ENCODE data around the gene TMEM184A. TPM values are rescaled to one million over a fixed set of nuclear protein-coding genes. Genes with fewer than 3 reads are reported as not detected.

The TMEM184A gene
- polyA plus RNA-seq, 2 donors: 80.2 to 187 TPM

DNA sequence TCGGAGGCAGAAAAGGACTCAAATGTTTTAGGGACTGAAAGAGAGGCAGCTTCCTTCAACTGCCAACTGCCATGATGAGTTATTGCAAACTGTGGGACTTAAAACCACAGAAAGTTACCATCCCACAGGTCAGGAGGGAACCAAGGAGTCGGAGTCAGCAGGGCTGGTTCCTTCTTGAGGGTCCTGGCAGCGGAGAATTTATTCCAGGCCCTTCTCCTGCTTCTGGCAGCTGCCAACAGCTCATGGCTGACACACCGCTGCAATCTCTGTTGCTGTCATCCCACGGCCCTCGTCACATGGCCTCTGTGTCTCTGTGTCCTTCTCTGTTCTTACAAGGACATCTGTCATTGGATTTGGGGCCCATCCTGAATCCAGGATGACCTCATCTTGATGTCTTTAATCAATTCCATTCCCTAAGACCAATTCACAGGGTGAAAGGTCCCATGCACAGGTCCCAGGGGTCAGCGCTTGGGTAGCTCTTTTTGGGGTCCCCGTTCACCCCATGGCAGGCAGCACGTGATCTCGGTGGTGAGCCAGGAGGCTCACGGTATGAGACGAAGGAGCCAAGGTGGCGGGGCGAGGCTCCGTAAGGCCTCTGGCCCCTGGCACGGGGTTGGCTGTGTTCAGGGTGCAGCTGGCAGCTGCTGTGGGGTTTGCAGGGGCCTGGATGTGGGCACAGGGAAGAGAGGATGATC, 41.2 kb upstream of the TMEM184A start:
- H3K27ac ChIP-seq (ENCODE audit: low read depth in 2 of 2, low read length in 1 of 2): no peak overlapping the region
- 83 to 84% methylated on average over 16 of the region's 16 CpGs for WGBS, 2 donors
- no peak overlapping the region for H3K4me3 ChIP-seq (ENCODE audit: low read depth in 1 of 2, low read length in 2 of 2)
- no peaks in the 10 kb centered on the region for H3K9me3 ChIP-seq (ENCODE audit: control insufficient read depth in 2 of 2, insufficient read depth in 1 of 2, low read depth in 1 of 2, low read length in 1 of 2)
- H3K4me1 ChIP-seq (ENCODE audit: control insufficient read depth in 2 of 2, insufficient read depth in 2 of 2, low read length in 1 of 2): no peaks in the 10 kb centered on the region
- H3K36me3 ChIP-seq (ENCODE audit: control insufficient read depth in 2 of 2, insufficient read depth in 2 of 2, low read length in 1 of 2): no peaks in the 10 kb centered on the region
- H3K27me3 ChIP-seq (ENCODE audit: control insufficient read depth in 1 of 2, insufficient read depth in 2 of 2, low read length in 2 of 2): no peaks in the 10 kb centered on the region

DNA sequence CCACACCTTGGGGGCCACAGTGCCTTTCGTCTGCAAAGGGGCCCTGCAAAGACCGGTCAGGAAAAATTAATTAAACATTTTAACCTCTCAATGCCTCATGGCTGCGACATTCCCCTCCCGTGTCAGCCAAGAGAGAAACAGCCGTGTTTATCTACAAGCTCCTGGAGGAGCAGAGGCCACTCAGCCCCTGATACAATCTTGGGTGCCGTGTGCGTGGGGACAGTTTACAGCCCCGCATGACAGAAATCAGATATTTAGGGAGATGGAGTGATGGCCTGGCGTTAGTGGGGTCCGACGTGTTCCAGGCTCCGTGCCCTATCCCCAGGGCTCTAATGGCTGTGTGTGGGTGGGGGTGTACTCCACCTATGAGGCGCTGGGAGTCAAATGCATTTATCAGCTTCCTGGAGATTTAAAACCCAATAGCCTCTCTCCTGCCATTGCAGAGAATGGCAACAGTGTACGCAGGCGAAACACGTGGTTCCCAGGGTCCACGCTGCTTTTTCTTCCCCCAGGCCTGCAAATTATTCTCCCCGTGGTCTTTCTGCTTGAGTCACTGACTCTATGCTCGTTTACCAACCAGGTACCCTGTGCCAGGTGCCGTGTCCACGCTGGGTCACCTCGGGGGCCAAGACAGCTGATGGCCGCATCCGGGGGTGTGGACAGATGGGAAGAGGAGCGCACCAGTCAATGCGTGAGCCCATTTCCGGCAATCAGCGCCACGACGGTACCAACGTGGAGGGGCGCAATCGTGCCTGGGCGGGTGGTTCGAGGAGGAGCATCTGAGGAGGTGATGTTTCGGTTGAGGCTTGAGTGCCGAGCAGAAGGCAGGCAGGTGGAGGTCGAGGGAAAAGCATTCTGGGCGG, 40.4 kb upstream of the TMEM184A start:
- no peaks in the 10 kb centered on the region for H3K9me3 ChIP-seq (ENCODE audit: control insufficient read depth in 2 of 2, insufficient read depth in 1 of 2, low read depth in 1 of 2, low read length in 1 of 2)
- H3K4me1 ChIP-seq (ENCODE audit: control insufficient read depth in 2 of 2, insufficient read depth in 2 of 2, low read length in 1 of 2): no peaks in the 10 kb centered on the region
- 75 to 76% methylated on average over 39 of the region's 39 CpGs for WGBS, 2 donors
- no peak overlapping the region for H3K4me3 ChIP-seq (ENCODE audit: low read depth in 1 of 2, low read length in 2 of 2)
- H3K27me3 ChIP-seq (ENCODE audit: control insufficient read depth in 1 of 2, insufficient read depth in 2 of 2, low read length in 2 of 2): no peaks in the 10 kb centered on the region
- H3K36me3 ChIP-seq (ENCODE audit: control insufficient read depth in 2 of 2, insufficient read depth in 2 of 2, low read length in 1 of 2): no peaks in the 10 kb centered on the region
- H3K27ac ChIP-seq (ENCODE audit: low read depth in 2 of 2, low read length in 1 of 2): no peak overlapping the region

DNA sequence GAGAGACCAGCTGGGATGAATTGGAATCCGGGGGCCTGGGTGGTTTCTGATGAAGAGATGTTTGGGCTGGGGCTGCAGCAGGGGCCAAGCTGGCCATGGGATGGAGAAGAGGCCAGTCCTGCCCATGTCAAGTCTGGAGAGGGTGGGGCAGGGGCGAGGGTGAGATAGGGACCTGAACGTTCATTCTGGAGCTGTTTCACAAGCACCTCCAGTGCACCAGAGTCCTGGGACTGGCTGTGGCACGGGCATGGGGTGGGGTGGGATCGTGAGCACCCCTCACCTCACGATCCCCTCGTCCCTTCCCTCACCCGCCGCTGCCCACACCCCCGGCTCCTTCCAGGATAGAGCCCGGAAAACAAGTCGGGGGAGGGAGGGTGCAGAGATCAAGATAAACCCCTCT, 39.6 kb upstream of the TMEM184A start:
- Histone ChIP-seq H3K4me1 (ENCODE audit: control insufficient read depth in 2 of 2, insufficient read depth in 2 of 2, low read length in 1 of 2) (no peaks in the 10 kb centered on the region), H3K36me3 (ENCODE audit: control insufficient read depth in 2 of 2, insufficient read depth in 2 of 2, low read length in 1 of 2) (no peaks in the 10 kb centered on the region), H3K27me3 (ENCODE audit: control insufficient read depth in 1 of 2, insufficient read depth in 2 of 2, low read length in 2 of 2) (no peaks in the 10 kb centered on the region), H3K4me3 (ENCODE audit: low read depth in 1 of 2, low read length in 2 of 2) (no peak overlapping the region), H3K27ac (ENCODE audit: low read depth in 2 of 2, low read length in 1 of 2) (no peak overlapping the region), H3K9me3 (ENCODE audit: control insufficient read depth in 2 of 2, insufficient read depth in 1 of 2, low read depth in 1 of 2, low read length in 1 of 2) (no peaks in the 10 kb centered on the region)
- 67 to 77% methylated on average over 12 of the region's 12 CpGs for WGBS, 2 donors

DNA sequence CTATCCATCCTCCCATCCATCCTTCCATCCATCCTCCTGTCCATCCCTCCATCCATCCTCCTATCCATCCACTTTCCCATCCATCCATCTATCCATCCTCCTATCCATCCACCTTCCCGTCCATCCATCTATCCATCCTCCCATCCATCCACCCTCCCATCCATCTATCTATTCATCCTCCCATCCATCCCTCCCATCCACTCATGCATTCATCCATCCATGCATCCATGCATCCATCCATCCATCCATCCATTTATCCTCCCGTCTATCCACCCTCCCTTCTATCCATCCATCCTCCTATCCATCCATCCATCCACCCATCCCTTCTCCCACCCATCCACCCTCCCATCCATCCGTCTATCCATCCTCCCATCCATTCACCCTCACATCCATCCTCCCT, 39.0 kb upstream of the TMEM184A start:
- Histone ChIP-seq H3K9me3 (ENCODE audit: control insufficient read depth in 2 of 2, insufficient read depth in 1 of 2, low read depth in 1 of 2, low read length in 1 of 2) (no peaks in the 10 kb centered on the region), H3K36me3 (ENCODE audit: control insufficient read depth in 2 of 2, insufficient read depth in 2 of 2, low read length in 1 of 2) (no peaks in the 10 kb centered on the region), H3K4me3 (ENCODE audit: low read depth in 1 of 2, low read length in 2 of 2) (no peak overlapping the region), H3K27ac (ENCODE audit: low read depth in 2 of 2, low read length in 1 of 2) (no peak overlapping the region), H3K4me1 (ENCODE audit: control insufficient read depth in 2 of 2, insufficient read depth in 2 of 2, low read length in 1 of 2) (no peaks in the 10 kb centered on the region), H3K27me3 (ENCODE audit: control insufficient read depth in 1 of 2, insufficient read depth in 2 of 2, low read length in 2 of 2) (no peaks in the 10 kb centered on the region)
- 82 to 83% methylated on average over 3 of the region's 3 CpGs for WGBS, 2 donors

DNA sequence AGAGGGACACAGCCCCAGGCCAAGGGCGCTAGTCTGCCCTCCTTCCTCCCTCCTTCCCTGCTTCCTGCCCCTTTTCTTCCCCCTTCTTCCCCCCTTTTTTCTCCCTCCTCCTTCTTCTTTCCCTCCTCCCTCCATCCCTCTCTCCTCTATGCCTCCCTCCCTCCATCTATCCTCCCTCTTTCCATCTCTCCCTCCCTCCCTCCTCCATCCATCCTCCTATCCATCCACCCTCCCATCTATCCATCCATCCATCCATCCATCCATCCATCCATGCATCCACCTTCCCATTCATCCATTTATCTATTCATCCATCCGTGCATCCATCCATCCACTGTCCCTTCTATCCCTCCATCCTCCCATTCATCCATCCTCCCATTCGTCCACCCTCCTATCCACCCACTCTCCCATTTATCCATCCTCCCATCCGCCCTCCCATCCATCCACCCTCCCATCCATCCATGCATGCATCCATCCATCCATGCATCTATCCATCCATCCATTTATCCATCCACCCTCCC, 38.0 kb upstream of the TMEM184A start:
- no peaks in the 10 kb centered on the region for H3K36me3 ChIP-seq (ENCODE audit: control insufficient read depth in 2 of 2, insufficient read depth in 2 of 2, low read length in 1 of 2)
- H3K27me3 ChIP-seq (ENCODE audit: control insufficient read depth in 1 of 2, insufficient read depth in 2 of 2, low read length in 2 of 2): no peaks in the 10 kb centered on the region
- H3K4me1 ChIP-seq (ENCODE audit: control insufficient read depth in 2 of 2, insufficient read depth in 2 of 2, low read length in 1 of 2): no peaks in the 10 kb centered on the region
- no peak overlapping the region for H3K4me3 ChIP-seq (ENCODE audit: low read depth in 1 of 2, low read length in 2 of 2)
- no peak overlapping the region for H3K27ac ChIP-seq (ENCODE audit: low read depth in 2 of 2, low read length in 1 of 2)
- WGBS, 2 donors: 78 to 85% methylated on average over 3 to 4 of the region's 4 CpGs
- H3K9me3 ChIP-seq (ENCODE audit: control insufficient read depth in 2 of 2, insufficient read depth in 1 of 2, low read depth in 1 of 2, low read length in 1 of 2): peaks cover 0 to 3% of the 10 kb centered on the region in 2 donors

DNA sequence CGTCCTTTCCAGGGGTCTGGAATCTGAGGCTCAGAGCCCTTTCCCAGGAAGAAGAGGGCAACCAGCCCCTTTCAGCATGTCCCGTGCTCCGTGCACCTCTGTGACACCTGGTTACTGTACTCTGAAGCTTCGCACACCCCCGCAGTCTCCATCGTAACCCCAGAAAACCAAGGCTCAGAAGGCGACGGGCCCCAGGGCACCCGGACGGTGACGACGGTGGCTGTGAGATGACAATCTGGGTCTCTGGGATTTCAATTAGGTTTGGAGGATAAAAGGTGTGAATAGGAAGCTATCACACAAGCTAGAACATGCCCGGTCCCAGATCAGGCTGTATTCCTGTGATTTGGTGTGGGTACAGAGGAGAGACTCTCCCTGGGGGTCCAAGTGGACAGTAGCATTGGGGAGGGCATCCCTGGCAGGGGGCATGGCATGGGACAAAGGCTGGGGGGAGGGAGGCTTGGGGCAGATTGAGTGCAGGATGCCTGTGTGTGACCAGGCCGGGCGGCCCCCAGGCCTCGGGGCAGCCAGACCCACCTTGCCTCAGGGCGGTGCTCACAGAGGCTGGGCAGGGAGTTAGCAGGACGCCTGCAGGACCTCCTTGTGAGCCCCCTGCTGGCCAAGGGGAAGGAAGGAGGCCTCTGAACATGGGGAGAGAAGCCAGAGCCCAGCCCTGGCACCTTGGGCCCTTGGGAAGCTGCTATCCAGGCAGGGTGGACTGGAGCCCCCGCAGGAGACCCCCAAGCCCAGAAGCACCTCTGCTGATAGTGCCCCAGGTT, 37.3 kb upstream of the TMEM184A start:
- H3K36me3 ChIP-seq (ENCODE audit: control insufficient read depth in 2 of 2, insufficient read depth in 2 of 2, low read length in 1 of 2): no peaks in the 10 kb centered on the region
- H3K4me3 ChIP-seq (ENCODE audit: low read depth in 1 of 2, low read length in 2 of 2): no peak overlapping the region
- H3K27me3 ChIP-seq (ENCODE audit: control insufficient read depth in 1 of 2, insufficient read depth in 2 of 2, low read length in 2 of 2): no peaks in the 10 kb centered on the region
- WGBS, 2 donors: 51 to 52% methylated on average over 19 of the region's 19 CpGs
- H3K4me1 ChIP-seq (ENCODE audit: control insufficient read depth in 2 of 2, insufficient read depth in 2 of 2, low read length in 1 of 2): no peaks in the 10 kb centered on the region
- H3K9me3 ChIP-seq (ENCODE audit: control insufficient read depth in 2 of 2, insufficient read depth in 1 of 2, low read depth in 1 of 2, low read length in 1 of 2): peaks cover 0 to 10% of the 10 kb centered on the region in 2 donors
- no peak overlapping the region for H3K27ac ChIP-seq (ENCODE audit: low read depth in 2 of 2, low read length in 1 of 2)

DNA sequence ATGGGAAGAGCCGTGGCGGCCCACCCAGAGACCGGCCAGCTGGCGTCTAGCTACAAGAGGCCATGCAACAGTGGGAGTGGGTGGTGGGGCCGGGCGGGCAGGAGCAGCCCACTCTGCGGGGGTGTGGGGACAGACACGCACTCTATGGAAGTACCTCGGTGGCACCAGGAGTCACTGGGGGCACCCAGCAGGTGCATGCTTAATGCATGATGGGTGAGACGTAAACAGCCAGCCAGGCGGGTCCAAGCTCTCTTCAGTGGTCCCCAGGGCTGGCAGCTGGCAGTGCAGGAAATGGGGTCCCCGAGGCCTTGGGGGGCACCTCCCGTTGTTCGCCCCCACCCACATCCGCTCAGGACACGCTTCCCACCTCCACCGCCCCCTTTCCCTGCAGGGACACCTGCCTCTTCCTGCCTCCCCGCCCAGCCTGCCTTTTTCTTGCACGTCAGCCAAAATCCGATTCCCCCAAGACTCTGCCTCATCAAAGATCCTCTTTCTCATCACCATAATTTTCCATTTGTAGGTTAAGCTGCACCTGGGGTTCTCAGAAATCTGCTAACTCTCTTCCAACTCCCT, 36.4 kb upstream of the TMEM184A start:
- Histone ChIP-seq H3K4me1 (ENCODE audit: control insufficient read depth in 2 of 2, insufficient read depth in 2 of 2, low read length in 1 of 2) (no peaks in the 10 kb centered on the region), H3K9me3 (ENCODE audit: control insufficient read depth in 2 of 2, insufficient read depth in 1 of 2, low read depth in 1 of 2, low read length in 1 of 2) (peaks cover 0 to 11% of the 10 kb centered on the region in 2 donors), H3K27ac (ENCODE audit: low read depth in 2 of 2, low read length in 1 of 2) (no peak overlapping the region), H3K36me3 (ENCODE audit: control insufficient read depth in 2 of 2, insufficient read depth in 2 of 2, low read length in 1 of 2) (no peaks in the 10 kb centered on the region), H3K4me3 (ENCODE audit: low read depth in 1 of 2, low read length in 2 of 2) (no peak overlapping the region), H3K27me3 (ENCODE audit: control insufficient read depth in 1 of 2, insufficient read depth in 2 of 2, low read length in 2 of 2) (no peaks in the 10 kb centered on the region)
- 44 to 45% methylated on average over 20 of the region's 20 CpGs for WGBS, 2 donors

DNA sequence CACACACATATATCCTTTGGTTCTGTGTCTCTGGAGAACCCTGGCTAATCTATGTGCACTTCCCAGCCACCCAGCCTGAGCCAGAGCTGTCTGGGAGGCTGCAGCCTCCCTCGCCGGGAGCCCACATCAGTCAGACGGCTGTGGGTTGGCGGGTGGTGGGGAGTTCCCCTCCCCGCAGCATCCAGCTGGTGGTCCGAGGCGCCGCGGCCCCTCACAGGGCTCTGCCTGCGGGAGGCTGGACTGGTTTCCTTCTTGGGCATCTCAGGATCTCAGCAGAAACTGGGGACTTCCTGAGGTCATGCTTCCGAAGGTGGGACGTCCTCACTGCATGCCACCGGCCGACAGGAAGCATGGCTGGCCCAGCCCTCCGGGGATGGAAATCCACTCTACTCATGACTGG, 35.9 kb upstream of the TMEM184A start:
- Histone ChIP-seq H3K27ac (ENCODE audit: low read depth in 2 of 2, low read length in 1 of 2) (no peak overlapping the region), H3K4me3 (ENCODE audit: low read depth in 1 of 2, low read length in 2 of 2) (no peak overlapping the region), H3K36me3 (ENCODE audit: control insufficient read depth in 2 of 2, insufficient read depth in 2 of 2, low read length in 1 of 2) (no peaks in the 10 kb centered on the region), H3K27me3 (ENCODE audit: control insufficient read depth in 1 of 2, insufficient read depth in 2 of 2, low read length in 2 of 2) (no peaks in the 10 kb centered on the region), H3K4me1 (ENCODE audit: control insufficient read depth in 2 of 2, insufficient read depth in 2 of 2, low read length in 1 of 2) (peaks cover 0 to 2% of the 10 kb centered on the region in 2 donors), H3K9me3 (ENCODE audit: control insufficient read depth in 2 of 2, insufficient read depth in 1 of 2, low read depth in 1 of 2, low read length in 1 of 2) (peaks cover 0 to 11% of the 10 kb centered on the region in 2 donors)
- WGBS, 2 donors: 25 to 37% methylated on average over 14 to 15 of the region's 15 CpGs

DNA sequence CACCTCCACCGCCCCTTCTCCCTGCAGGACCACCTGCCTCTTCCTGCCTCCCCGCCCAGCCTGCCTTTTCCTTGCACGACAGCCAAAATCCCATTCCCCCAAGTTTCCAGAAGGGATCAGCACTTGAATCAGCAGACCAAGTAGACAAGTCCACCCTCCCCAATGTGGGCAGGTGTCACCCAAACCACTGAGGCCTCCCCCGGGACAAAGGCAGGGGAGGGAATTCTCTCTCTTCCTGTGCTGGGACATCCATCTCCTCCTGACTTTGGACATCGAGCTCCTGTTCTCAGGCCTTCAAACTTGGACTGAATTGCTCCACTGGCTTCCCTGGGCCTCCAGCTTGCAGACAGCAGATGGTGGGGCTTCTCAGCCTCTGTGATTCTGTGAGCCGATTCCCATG, 35.4 kb upstream of the TMEM184A start:
- Histone ChIP-seq H3K36me3 (ENCODE audit: control insufficient read depth in 2 of 2, insufficient read depth in 2 of 2, low read length in 1 of 2) (no peaks in the 10 kb centered on the region), H3K27ac (ENCODE audit: low read depth in 2 of 2, low read length in 1 of 2) (no peak overlapping the region), H3K4me1 (ENCODE audit: control insufficient read depth in 2 of 2, insufficient read depth in 2 of 2, low read length in 1 of 2) (peaks cover 0 to 3% of the 10 kb centered on the region in 2 donors), H3K27me3 (ENCODE audit: control insufficient read depth in 1 of 2, insufficient read depth in 2 of 2, low read length in 2 of 2) (no peaks in the 10 kb centered on the region), H3K4me3 (ENCODE audit: low read depth in 1 of 2, low read length in 2 of 2) (no peak overlapping the region), H3K9me3 (ENCODE audit: control insufficient read depth in 2 of 2, insufficient read depth in 1 of 2, low read depth in 1 of 2, low read length in 1 of 2) (peaks cover 0 to 11% of the 10 kb centered on the region in 2 donors)
- WGBS, 2 donors: 60 to 73% methylated on average over 6 of the region's 6 CpGs

Data from esophagus (tissue), 2 donors.